ENCODE measurements around the gene AUH.
"Not testable (repeated sequence)": the region's sequence is repeated elsewhere in the genome, so short reads cannot be mapped to it uniquely, and the experiment has no call there.

AUH gene

DNA sequence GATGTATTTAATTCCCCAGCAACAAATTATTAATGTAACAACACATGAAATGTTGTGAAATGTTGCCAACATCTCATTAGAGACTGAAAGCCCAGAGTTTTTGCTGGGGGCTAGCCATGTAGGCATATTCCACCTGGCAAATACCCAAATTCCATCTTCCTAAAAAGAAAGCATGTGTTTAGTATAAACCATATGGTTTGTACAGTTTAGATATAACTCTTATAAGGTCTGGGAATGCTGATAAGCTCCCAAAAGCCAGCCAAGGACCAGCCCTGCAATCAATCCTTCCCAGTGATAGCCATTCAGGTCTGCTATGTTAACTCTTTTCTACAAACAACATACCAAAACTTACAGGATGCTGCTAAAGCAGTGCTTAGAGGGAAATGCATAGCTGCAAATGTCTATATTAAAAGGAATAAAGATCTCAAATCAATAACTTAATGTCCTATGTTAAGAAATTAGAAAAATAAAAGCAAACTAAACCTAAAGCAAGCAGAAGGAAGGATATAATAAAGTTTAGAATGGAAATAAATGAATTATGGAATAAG is 158.9 kb downstream of the AUH start:
- no peak for DNase-seq

DNA sequence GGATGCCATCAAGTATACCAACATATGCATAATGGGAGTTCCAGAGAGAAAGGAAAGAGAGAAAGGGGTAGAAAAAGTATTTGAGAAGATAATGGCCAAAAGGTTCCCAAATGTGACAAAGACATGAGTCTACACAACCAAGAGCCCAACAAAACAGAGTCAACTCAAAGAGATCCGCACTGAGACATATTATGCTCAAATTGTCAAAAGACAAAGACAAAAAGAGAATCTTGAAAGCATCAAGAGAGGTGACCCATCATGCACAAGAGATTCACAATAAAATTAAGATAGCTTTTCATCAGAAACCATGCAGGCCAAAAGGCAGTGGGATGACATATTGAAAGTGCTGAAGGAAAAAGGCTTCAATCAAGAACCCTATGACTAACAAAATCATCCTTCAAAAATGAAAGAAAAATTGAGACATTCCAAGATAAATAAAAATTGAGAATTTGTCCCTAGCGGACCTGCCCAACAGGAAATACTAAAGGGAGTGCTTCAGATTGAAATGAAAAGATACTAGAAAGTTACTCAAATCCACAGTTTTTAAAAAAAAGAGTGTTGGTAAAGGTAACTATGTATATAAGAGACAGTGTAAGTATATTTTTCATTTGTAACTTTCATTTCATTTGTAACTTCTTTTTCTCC is 160.9 kb downstream of the AUH start:
- no peak for DNase-seq

DNA sequence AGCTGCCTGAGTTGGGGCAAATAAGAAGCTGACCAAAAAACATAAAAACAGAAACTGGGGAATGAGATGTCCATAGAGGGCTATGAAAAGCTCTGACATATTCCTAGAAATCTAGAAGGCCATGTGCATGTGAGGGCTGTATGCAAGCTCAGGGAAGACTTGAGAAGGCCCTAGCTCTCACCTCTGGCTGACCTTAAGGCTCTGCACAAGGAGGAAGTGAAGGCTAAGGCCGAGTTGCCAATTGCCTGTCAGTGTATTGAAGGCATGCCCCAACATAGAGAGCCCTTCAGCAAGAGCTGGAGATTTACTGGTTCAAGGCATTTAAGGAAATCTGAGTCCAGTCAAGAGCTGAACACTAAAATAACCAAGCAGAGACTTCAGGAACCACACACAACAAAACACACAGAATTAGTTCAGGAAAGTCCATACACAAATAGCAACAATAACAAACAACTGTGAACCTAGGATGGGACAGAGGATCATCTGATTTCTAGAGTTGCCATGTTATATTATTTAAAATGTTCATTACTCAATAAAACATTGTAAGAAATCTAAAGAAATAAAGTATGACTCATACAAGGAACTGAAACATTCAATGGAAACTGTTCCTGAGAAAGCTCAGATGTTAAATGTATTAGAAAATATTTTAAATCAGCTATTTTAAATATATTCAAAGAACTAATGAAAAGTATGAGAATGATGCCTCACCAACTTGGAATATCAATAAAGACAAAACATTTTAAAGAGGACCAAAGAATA is 161.8 kb downstream of the AUH start:
- no peak for DNase-seq

DNA sequence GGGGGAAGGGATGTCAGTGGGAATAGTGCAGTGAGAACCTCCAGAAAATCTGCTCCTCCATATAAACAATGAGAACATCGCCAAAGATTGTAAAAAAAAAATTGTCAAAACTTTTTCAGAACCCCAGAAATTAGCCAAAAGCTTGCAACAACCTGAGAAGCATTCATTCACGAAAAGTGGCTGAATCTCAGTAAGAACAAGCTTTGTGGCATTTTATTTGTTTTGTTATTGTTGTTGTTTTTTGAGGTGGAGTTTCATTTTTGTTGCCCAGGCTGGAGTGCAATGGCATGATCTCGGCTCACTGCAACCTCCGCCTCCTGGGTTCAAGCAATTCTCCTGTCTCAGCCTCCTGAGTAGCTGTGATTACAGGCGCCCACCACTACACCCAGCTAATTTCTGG is 162.8 kb downstream of the AUH start:
- DNase-seq, result not testable (repeated sequence)

DNA sequence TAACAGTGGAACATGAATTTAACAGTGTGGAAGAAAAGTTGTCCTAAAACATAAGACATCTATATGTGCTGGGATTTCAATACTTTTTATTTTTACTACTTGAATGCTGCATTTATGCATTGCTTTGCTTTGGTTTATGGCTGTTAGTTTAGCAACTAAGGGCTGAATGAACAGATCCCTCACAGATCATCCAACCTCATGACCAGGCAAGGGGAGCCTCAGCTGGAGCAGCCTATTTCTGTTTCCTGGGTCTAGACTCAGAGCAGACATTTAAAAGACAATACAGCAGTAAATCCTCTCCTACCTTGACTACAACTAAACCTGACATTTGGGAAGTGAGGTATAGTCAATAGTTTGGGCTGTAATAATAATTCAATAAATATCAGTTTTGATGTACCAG is 163.3 kb downstream of the AUH start:
- DNase-seq, result no peak

DNA sequence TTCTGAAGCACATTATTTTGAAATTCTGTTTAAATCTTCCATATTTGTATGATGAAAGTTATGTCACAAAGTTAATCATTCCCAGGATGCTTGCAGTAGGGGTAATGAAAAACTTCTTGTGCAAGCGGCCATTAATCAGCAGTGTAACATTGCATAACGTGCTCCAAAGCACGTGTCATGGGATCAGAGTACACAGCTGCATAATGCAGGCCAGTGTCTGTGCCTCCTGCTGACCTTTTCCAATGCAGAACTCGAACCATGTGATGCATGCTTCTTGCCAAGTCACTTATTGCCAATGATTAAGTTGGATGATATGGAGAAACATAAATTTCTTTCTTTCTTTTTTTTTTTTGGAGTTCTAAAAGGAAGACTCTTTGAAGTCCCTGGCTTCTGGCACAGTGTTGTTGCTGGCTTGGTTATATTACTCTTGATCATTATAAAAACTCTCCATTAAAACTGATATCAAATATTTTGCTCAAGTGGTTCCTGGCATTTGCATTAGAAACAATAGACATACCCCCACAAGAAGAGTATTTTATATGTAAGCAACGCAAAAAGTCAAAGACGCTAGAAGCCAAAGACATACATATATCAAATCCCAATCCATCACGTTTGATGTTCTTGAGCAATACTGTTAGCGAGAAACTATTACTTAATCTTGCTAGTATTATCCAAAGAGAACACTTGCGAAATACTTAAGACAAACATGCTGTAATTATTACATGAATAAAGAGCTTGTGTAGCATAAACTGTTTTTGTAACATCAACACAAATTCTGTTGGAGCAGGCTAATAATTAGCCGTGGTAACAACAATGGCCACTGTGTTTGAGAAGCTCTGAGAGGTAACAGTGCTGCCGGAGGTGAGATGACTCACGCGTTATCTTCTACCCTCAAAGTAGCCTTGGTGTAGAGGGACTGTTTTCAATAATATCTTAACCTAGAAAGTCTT is 164.2 kb downstream of the AUH start:
- no peak for DNase-seq

DNA sequence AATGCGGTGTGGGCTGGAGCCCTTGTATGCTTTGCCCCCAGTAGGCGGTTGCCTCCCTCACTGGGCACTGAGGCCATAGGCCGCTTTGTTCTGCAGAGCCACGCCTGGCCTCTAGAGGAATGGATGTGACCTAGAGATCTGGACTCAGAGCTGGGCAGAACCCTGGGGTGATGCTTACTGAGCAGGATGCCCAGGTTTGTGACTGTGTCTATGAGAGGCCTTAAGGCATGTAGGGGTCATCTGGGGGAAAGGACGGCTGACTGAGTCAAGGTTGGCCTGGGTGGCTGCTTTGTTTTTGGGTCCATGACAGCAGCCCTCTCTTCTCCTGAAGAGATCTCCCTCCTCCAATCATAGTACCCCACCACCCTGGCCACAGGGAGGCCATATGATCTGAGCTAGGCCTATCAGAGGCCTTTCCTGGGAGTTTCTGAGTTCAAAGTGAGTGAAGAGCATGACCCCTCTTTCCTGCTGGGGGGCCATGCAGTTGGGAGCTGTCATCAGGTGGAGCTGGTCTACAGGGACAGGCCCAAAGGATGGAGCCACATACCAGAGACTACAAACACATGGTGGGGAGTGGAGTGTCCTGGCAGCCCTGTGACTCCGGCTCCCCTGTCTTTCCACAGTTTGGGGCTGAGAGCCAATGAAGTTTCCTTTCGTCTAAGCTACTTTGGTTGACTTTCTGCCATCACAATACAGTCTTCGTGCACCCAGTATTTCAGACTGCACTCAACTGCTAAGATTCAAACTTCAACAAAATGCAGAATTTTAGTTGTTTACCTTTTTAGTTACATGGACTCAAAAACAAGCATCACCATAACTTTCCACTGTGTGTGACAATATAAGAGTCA is 165.4 kb downstream of the AUH start:
- no peak for DNase-seq

DNA sequence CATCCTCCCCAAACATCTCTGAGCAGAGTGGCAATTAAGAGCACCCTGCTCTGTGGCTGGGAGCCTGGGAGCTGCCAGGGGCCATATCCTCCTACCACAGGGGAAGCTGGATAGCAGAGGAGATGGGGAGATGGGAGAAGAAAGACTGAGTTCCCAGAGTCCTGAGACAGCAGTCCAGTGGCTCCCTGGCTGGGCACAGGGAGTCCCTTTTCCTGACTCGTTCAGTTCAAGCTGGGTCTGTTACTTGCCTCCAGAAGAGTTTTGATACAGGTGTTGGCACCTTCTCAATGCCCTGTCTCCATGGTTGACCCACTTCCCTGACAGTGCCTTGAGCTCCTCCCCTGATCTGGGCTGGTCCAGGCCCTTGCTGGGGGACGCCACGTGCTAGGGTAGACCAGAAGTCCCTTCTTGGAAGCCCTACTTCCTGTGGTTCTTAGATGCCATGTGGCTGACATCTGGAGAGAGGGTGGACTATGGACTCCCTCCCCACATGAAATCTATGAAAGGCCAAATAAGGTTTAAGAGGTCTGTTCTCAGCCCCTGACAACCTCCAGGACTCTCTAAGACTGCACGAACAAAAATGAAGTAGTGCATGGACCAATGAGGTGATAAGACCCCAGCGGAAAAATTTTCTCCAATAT is 166.2 kb downstream of the AUH start:
- no peak for DNase-seq

DNA sequence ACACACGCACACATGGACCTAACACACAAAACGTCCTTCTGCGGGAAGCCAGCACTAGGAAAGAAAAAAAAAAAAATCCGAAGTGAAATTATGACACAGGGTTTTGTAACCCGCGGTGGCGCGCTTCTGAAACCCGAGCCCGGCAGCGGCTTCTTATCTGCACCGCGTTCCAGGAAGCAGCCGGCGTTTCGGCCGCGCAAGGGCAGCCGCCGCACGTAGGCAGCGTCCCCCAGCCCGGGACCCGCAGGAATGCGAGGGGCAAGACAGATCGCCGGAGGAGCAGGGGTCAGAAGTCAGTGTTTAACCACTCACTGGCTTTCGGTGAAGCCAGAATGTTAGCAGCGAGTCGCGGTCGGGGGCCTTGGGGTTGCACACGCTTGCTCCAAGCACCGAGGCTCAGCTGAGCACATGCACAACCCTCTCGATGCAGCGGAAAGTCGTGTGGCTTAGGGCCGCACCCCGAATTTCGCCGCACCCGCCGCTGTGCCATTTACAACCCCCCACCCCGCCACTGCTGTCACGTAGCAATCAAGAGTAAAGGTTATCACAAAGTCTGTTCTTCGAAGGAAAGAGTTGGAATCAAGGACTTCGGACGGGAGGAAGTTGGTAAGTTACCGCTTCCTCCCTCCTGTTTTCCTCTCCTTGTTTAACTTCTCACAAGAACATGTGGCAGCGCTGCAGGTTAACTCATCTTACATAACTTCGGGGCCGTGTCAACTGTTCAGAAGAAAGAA is 167.9 kb downstream of the AUH start:
- no peak for DNase-seq

DNA sequence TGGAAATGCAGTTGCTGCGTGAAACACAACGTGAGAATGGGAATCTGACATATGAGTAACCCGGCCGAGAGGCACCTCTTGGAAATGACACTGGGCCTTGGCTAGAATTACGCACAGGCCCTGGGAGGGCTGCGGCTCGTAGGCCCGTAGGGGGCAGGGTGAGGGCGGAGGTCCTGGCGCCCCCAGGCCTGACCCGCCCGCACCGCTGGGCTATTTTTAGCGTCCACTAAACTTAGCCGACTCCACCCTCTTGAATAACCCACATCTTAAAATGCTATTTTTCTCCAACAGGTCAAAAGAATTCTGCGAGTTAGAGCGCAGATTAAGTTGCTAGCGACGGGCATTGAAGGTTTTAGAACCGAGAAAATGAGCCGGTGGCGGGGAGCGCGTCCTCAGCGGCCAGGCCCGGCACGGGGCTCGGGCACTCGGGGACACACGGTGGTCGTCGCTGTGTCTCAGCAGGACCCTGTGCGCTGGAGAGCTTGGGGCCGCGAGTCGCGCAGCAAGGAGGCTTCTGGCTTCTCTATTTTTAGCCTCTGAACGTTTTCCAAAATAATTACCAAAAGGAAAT is 168.5 kb downstream of the AUH start:
- no peak for DNase-seq

DNA sequence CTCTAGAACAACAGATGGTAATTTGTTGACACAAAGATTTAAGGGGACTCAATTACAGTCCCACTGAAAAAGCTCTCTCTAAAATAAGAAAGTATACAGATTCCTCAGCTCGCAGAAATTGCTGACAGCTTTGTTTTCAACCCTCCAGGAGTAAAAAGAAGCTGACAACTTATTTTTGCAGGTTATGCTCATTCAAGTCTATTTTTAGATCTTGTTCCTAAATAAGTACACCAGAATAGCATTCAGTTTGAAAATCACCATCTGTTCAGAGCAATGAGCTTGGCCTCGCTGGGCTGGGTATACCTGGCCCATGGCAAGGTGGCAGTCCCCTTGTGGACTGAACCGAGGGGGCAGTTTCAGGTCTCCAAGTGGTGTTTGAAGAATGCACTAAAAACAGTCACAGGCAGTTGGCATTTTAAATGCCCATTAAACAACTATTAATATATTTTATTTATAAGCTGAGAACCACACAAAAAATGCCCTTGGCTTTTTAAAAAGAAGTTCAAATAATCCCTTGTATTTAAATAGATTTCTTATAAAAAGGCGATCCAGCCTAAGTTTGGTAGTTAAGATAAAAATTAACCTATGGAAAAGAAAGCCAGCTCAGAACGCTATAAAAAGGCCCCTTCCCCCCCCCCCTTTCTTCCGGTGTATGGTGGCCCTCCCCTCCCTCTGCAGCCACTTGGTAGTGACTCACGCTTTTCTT is 169.2 kb downstream of the AUH start:
- DNase-seq, result no peak

DNA sequence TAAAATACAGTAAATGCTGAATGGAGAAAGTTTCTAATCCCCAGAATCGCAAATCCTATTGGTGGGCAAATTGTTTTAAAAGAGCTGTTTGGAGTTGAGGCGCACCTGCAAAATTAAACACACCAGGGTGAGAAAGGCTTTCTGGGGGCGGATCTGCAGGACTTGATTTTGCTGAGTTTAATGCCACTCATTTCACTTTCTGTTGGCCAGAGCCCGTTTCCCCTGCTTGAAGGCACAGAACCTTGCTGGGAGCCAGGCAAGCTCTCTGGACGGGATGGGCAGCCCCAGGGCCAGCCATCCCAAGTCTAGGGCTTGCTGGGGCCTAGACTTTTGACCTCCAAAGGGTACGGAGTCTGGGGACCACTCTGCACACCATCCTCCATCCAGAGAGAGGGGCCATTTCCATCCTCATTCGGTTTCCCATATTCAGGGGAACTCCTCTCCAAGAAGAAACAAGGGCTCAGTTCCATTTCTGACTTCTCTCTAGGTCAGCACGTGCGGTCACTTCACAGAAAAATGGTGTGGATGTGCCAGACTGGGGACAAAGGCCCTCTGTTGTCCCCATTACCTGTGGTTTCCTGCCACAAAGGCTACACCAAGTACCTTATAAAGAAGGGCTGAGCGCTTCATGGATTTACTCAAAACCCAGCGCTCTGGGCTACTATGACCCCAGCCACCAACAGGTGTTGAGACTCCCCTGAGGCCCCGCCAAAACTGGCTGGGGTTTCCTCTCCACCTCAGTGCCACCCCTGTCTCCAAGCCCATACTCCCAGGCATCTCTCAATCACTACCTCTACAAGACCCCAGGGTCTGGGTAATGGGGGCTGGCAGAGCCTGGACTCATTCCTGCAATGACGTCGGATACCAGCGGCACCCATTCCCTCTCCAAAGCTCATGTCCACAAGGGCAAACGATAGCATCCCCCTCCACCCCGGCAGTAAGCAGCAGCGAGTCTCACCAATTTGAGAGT is 170.0 kb downstream of the AUH start:
- no peak for DNase-seq

DNA sequence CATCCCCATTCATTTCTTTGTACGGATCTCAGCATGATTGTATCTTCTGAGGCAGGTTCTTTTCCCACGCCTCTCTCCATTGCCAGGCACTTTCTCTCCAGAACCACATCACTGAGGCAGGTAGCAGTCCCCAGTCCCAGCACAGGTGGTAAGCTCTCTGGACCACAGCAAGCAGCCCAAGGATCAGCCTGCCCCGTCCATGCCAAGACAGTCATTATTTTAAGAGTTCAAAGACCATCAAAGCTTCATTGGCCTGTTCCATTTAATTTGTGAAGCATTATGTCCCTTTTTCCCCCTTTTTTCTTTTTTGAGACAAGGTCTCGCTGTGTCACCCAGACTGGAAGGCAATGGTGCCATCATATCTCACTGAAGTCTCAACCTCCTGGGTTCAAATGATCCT is 171.7 kb downstream of the AUH start:
- no peak for DNase-seq

DNA sequence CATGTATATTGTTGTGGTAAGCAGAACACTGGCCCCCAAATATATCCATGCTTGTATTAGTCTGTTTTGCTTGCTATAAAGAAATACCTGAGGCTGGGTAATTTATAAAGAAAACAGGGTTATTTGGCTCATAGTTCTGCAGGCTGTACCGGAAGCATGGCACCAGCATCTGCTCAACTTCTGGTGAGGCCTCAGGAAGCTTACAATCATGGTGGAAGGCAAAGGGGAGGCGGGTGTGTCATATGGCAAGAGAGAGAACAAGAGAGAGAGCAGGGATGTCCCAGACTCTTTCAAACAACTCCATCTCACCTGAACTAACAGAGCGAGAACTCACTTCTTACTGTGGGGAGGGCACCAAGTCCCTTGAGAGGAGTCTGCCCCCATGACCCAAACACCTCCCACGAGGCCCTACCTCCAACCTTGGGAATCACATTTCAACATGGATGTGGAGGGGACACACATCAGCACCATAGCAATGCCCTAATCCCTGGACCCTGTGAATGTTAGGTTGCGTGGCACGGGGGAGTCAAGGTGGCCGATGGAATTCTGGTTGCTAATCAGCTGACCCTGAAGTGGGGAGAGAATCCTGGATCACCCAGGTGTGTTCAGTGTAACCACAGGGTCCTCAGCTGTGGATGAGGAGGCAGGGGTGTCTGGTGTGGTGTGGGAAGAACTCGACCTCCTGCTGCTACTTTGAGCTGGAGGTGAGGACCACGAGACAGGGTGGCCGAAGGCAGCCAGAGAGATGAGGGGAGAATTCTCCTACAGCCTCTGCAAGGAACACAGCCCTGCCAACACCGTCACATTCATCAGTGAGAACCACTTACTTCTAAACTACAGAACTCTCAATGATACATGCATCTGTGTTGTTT is 172.8 kb downstream of the AUH start:
- DNase-seq, result no peak

DNA sequence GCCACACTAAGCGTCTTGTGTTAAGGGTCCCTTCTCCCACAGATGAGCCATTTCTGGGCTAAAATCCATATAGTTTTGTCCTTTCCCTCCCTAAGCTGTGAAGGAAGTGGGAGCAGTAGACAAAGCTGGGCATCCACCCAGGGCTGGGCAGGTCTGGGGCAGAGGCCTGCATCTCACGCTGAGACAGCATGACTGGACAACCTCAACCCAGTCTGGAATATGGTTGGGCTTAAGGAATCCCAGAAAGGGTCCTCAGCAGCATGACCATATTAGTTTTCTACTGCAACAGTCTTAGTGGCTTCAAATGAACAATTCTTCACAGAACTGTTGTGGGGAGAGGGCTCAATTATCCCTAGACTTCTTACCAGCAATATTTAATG is 173.8 kb downstream of the AUH start:
- DNase-seq, result no peak

DNA sequence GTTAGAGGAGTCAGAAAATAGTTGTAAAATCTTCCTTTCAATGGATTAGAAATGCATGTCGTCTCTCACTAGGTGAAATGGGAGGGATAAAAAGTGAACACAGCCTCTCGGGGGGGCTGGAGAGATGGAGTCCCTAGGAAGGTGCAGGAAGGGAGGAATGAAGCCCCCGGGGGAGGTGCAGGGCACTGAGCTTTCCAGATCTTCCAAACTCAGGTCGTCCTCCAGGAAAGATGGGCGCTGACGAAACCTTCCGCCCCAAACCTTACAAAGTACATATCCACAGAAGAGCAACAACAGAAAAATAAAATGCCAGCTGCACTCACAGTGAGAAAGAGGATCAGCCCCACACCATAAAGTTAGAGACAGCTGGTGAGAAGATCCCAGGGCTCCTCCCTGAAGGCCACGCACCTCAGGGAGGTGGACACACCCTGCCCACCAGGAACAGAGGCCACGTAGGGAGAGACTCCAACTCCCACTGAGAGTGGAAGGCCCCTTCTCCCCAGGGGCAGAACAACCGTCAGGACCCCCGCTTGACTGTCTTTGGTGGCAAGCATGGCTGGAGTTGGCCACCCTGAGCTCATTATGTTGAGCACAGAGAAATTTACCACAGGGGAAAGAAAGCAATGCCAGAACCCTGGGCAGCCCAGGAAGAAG is 174.3 kb downstream of the AUH start:
- DNase-seq, result no peak

DNA sequence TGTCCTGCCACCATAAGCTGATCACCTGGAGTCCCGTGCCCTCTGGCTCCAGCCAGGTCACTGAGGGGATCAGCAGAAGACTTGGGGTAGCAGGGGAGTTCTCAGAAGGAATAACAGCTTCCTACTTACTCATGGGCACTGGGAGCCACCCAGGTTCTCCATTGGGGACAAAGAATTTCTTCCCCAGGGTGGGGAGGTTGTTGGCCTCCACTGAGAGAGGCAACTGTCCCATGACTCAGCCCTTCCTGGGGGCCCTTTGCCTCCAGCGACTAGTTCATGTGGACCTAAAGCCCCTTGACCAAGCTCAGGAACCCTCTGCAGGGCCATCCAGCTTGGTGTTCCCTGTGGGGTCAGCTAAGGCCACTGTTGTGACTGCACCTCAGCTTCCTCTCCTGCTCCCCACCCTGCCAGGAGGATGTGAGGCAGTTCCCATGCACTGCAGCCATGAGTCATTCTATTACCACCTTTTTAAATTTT is 175.0 kb downstream of the AUH start:
- DNase-seq, result no peak
